Measurements from ENCODE around the gene CCL3.
"Not testable (repeated sequence)": the region's sequence is repeated elsewhere in the genome, so short reads cannot be mapped to it uniquely, and the experiment has no call there.

The CCL3 gene

GRCh38 chr17:36089888-36090836 is at the start of gene CCL3:
Gene CCL3, minus strand, starts transcription at chr17:36090143. Its CDS starts 85 bp downstream, at chr17:36090058.
- DNase-seq (ENCODE audit: low read depth in 2 of 3, low spot score in 2 of 3), result no peak

GRCh38 chr17:36136439-36136838 is 46.5 kb upstream of the CCL3 start:
- DNase-seq (ENCODE audit: low read depth in 2 of 3, low spot score in 2 of 3), result no peak

GRCh38 chr17:36136036-36136435 is 46.1 kb upstream of the CCL3 start:
- DNase-seq (ENCODE audit: low read depth in 2 of 3, low spot score in 2 of 3), result no peak

GRCh38 chr17:36135465-36135864 is 45.5 kb upstream of the CCL3 start:
- DNase-seq (ENCODE audit: low read depth in 2 of 3, low spot score in 2 of 3), result no peak

- DNase-seq (ENCODE audit: low read depth in 2 of 3, low spot score in 2 of 3), result no peak
Observed at GRCh38 chr17:36133602-36134236, 43.8 kb upstream of the CCL3 start.

- DNase-seq (ENCODE audit: low read depth in 2 of 3, low spot score in 2 of 3), result no peak
Observed at GRCh38 chr17:36132421-36132831, 42.5 kb upstream of the CCL3 start.

- DNase-seq (ENCODE audit: low read depth in 2 of 3, low spot score in 2 of 3), result no peak
Observed at GRCh38 chr17:36131931-36132330, 42.0 kb upstream of the CCL3 start.

GRCh38 chr17:36131421-36131820 is 41.5 kb upstream of the CCL3 start:
- DNase-seq (ENCODE audit: low read depth in 2 of 3, low spot score in 2 of 3), result no peak

GRCh38 chr17:36130346-36130745 is 40.4 kb upstream of the CCL3 start:
- DNase-seq (ENCODE audit: low read depth in 2 of 3, low spot score in 2 of 3), result no peak

GRCh38 chr17:36129616-36130015 is 39.7 kb upstream of the CCL3 start:
- DNase-seq (ENCODE audit: low read depth in 2 of 3, low spot score in 2 of 3), result no peak

GRCh38 chr17:36128411-36128978 is 38.6 kb upstream of the CCL3 start:
- no peak for DNase-seq (ENCODE audit: low read depth in 2 of 3, low spot score in 2 of 3)

GRCh38 chr17:36127911-36128310 is 38.0 kb upstream of the CCL3 start:
- no peak for DNase-seq (ENCODE audit: low read depth in 2 of 3, low spot score in 2 of 3)

GRCh38 chr17:36127199-36127893 is 37.4 kb upstream of the CCL3 start:
- no peak for DNase-seq (ENCODE audit: low read depth in 2 of 3, low spot score in 2 of 3)

- DNase-seq (ENCODE audit: low read depth in 2 of 3, low spot score in 2 of 3), result no peak
Observed at GRCh38 chr17:36124879-36125824, 35.2 kb upstream of the CCL3 start.

- DNase-seq (ENCODE audit: low read depth in 2 of 3, low spot score in 2 of 3), result no peak
Observed at GRCh38 chr17:36123431-36123830, 33.5 kb upstream of the CCL3 start.

GRCh38 chr17:36121099-36121498 is 31.2 kb upstream of the CCL3 start:
- DNase-seq (ENCODE audit: low read depth in 2 of 3, low spot score in 2 of 3), result not testable (repeated sequence)

GRCh38 chr17:36120221-36120620 is 30.3 kb upstream of the CCL3 start:
- no peak for DNase-seq (ENCODE audit: low read depth in 2 of 3, low spot score in 2 of 3)

- DNase-seq (ENCODE audit: low read depth in 2 of 3, low spot score in 2 of 3), result no peak
Observed at GRCh38 chr17:36118477-36119353, 28.8 kb upstream of the CCL3 start.

Measured in activated CD8-positive, alpha-beta memory T cell treated with anti-CD3 and anti-CD28 coated beads for 48 hours (primary cell).